Mucosa of stomach (tissue), 1 donor: Measurements from ENCODE around the gene CRADD.

Experiments
- H3K27me3 ChIP-seq: one replicate; pipeline ENCODE4 v1.7.0; 2013; ENCODE audit warnings: mild to moderate bottlenecking, low read length; ENCODE audit not compliant: control insufficient read depth, insufficient read depth
- H3K36me3 ChIP-seq: one replicate; pipeline ENCODE4 v1.7.0; 2013; ENCODE audit warnings: low read length; ENCODE audit not compliant: control insufficient read depth, insufficient read depth
- H3K4me1 ChIP-seq: one replicate; pipeline ENCODE4 v1.7.0; 2013; ENCODE audit warnings: mild to moderate bottlenecking, low read length; ENCODE audit not compliant: control insufficient read depth, insufficient read depth
- H3K4me3 ChIP-seq: one replicate; pipeline ENCODE4 v1.7.0; 2013; ENCODE audit warnings: low read length
- H3K9ac ChIP-seq: one replicate; pipeline ENCODE4 v1.7.0; 2013; ENCODE audit warnings: mild to moderate bottlenecking, low read length, moderate library complexity
- H3K9me3 ChIP-seq: one replicate; pipeline ENCODE4 v1.7.0; 2013; ENCODE audit warnings: mild to moderate bottlenecking, low read length, moderate library complexity; ENCODE audit not compliant: control insufficient read depth
- donor health status: Pancreatic carcinoma.

Gene CRADD

DNA sequence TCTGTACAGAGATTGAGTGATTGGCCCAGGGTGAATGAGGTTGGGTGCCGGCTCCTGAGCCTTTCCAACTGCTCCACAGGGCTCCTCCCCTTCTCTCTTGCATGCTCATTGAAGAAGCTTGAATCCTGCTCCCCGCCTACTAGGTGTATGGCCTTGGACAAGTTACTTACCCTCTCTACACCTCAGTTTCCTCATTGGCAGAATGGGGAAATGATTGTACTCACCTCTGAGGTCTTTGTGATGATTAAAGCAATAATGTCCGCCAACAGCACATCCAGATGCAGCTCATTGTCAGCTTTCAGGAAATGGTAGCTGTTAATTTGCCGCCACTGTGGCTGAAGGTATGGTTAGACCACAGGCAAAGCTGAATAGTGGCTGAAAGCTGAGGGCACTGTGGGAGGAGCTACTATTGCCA is 174.1 kb downstream of the CRADD start:
- no peaks in the 10 kb centered on the region for H3K4me1 ChIP-seq
- no peak overlapping the region for H3K4me3 ChIP-seq
- H3K9me3 ChIP-seq: no peaks in the 10 kb centered on the region
- no peak overlapping the region for H3K9ac ChIP-seq
- no peaks in the 10 kb centered on the region for H3K36me3 ChIP-seq
- no peaks in the 10 kb centered on the region for H3K27me3 ChIP-seq

GRCh38 chr12:93852173-93852591 is 175.0 kb downstream of the CRADD start:
- H3K27me3 ChIP-seq: no peaks in the 10 kb centered on the region
- H3K4me1 ChIP-seq: no peaks in the 10 kb centered on the region
- no peak overlapping the region for H3K4me3 ChIP-seq
- H3K36me3 ChIP-seq: no peaks in the 10 kb centered on the region
- H3K9me3 ChIP-seq: no peaks in the 10 kb centered on the region
- no peak overlapping the region for H3K9ac ChIP-seq

- no peaks in the 10 kb centered on the region for H3K36me3 ChIP-seq
- no peak overlapping the region for H3K4me3 ChIP-seq
- no peaks in the 10 kb centered on the region for H3K9me3 ChIP-seq
- H3K27me3 ChIP-seq: no peaks in the 10 kb centered on the region
- H3K4me1 ChIP-seq: no peaks in the 10 kb centered on the region
- no peak overlapping the region for H3K9ac ChIP-seq
Measured at GRCh38 chr12:93853698-93854478, 176.7 kb downstream of the CRADD start.

GRCh38 chr12:93855261-93855660 is 178.1 kb downstream of the CRADD start:
- H3K4me1 ChIP-seq: no peaks in the 10 kb centered on the region
- no peaks in the 10 kb centered on the region for H3K36me3 ChIP-seq
- no peak overlapping the region for H3K4me3 ChIP-seq
- H3K9me3 ChIP-seq: no peaks in the 10 kb centered on the region
- no peaks in the 10 kb centered on the region for H3K27me3 ChIP-seq
- H3K9ac ChIP-seq: no peak overlapping the region

GRCh38 chr12:93856611-93857010 is 179.4 kb downstream of the CRADD start:
- Histone ChIP-seq H3K27me3 (no peaks in the 10 kb centered on the region), H3K4me3 (no peak overlapping the region), H3K4me1 (no peaks in the 10 kb centered on the region), H3K36me3 (no peaks in the 10 kb centered on the region), H3K9ac (no peak overlapping the region), H3K9me3 (no peaks in the 10 kb centered on the region)

GRCh38 chr12:93857279-93857938 is 180.2 kb downstream of the CRADD start:
- Histone ChIP-seq H3K9me3 (no peaks in the 10 kb centered on the region), H3K9ac (no peak overlapping the region), H3K27me3 (no peaks in the 10 kb centered on the region), H3K4me1 (no peaks in the 10 kb centered on the region), H3K4me3 (no peak overlapping the region), H3K36me3 (no peaks in the 10 kb centered on the region)

DNA sequence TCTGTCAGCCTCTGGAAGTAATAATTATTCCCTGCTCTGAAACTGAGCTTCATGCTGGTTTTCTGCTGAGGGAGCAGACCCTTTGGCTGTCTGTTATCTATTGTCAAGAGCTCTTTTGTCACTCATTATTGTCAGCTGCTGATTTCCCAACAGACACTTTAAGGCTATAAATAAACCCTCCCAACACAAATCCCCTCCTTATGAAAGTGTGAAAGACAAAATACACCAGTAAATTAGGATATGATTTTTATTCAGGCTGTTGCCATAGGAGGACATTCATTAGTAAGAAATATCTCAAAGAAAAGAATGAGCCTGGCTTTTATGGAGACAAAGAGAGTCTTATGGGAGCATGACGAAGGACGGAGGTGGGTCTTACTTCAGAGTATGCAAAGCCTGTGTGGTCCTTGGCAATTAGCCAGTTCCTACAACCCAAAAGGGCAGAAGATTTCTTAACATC is 180.8 kb downstream of the CRADD start:
- no peaks in the 10 kb centered on the region for H3K9me3 ChIP-seq
- no peaks in the 10 kb centered on the region for H3K4me1 ChIP-seq
- H3K9ac ChIP-seq: no peak overlapping the region
- no peak overlapping the region for H3K4me3 ChIP-seq
- H3K27me3 ChIP-seq: no peaks in the 10 kb centered on the region
- no peaks in the 10 kb centered on the region for H3K36me3 ChIP-seq

DNA sequence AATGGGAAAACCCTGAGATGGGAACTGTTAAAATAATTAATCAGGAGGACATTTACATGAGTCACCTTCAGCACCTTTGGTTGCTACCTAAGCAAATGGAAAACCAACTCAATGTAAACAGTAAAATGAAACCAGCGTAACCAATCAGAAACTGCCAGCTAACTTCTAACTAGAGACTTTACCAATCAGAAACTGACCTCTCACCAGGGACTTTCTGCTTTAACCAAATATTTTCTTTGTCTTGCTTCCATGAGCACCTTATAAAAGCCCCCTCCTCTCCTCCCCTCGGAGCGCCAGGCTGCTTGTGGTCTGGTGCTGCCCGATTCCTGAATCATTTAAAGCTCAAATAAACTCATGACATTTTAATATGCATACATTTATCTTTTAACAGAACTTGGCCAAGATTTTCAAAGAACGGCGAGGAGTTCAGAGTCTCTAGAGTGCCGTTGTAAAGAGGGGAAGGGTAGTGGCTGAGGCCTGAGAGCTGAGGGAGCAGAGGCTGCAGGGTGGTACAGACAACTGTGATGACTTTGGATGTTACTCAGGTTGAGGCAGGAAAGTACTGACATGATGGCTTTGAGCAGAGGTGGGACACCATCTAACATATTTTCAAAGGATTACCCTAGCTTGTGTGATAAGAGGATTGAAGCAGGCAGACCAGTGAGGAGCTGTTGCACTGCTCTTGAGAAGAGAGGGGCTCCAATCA is 183.6 kb downstream of the CRADD start:
- H3K4me3 ChIP-seq: no peak overlapping the region
- H3K27me3 ChIP-seq: no peaks in the 10 kb centered on the region
- no peaks in the 10 kb centered on the region for H3K4me1 ChIP-seq
- H3K36me3 ChIP-seq: no peaks in the 10 kb centered on the region
- no peak overlapping the region for H3K9ac ChIP-seq
- H3K9me3 ChIP-seq: no peaks in the 10 kb centered on the region

DNA sequence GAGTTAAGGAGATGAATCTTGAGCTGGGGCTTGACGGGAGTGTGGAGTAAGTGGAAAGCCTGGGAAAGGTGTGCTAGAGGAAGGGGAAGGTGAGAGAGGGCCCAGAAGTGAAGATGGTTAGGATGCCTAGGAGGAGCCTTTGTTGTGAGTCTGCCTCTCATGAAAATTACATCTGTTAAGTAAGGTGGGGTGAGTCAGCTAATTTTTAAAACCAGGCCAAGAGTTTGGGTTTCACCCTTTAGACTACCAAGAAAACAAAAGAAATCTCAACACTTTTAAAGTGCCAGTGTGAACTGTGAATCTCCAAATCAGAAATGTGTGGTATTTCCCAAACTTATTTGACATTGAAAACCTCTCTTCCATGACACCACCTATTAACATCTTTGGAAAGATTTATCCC is 185.2 kb downstream of the CRADD start:
- H3K9ac ChIP-seq: no peak overlapping the region
- H3K4me1 ChIP-seq: no peaks in the 10 kb centered on the region
- H3K36me3 ChIP-seq: no peaks in the 10 kb centered on the region
- no peaks in the 10 kb centered on the region for H3K9me3 ChIP-seq
- no peak overlapping the region for H3K4me3 ChIP-seq
- H3K27me3 ChIP-seq: no peaks in the 10 kb centered on the region

DNA sequence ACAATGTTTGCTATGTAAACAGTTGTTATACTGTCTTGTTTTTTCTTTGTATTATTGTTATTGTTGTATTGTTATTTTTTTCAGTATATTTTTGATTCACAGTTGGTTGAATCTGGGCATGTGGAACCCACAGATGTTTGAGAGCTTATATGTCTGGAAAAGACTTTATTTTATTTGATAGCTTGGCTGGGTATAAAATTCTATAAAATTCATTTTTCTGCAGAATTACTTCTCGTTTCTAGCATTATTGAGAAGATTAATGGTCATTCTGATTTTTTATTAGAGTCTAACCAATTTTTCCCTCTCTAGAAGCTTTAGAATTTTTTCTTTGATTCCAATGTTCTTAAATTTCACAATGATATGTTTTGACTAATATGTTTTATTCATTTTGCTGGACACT is 188.6 kb downstream of the CRADD start:
- Histone ChIP-seq H3K9ac (no peak overlapping the region), H3K9me3 (no peaks in the 10 kb centered on the region), H3K4me1 (no peaks in the 10 kb centered on the region), H3K4me3 (no peak overlapping the region), H3K36me3 (no peaks in the 10 kb centered on the region), H3K27me3 (no peaks in the 10 kb centered on the region)

GRCh38 chr12:93868771-93869170 is 191.6 kb downstream of the CRADD start:
- Histone ChIP-seq H3K36me3 (no peaks in the 10 kb centered on the region), H3K9me3 (peaks cover 4% of the 10 kb centered on the region), H3K4me3 (no peak overlapping the region), H3K4me1 (no peaks in the 10 kb centered on the region), H3K27me3 (no peaks in the 10 kb centered on the region), H3K9ac (no peak overlapping the region)
